Gastroesophageal sphincter (tissue), 4 donors: ENCODE results near the gene REEP1. TPM values are rescaled to one million over a fixed set of nuclear protein-coding genes. Genes with fewer than 3 reads are reported as not detected.
"Not testable (repeated sequence)": the region's sequence is repeated elsewhere in the genome, so short reads cannot be mapped to it uniquely, and the experiment has no call there.

Experiments
- ATAC-seq: fragments of 150-250 bp; one replicate; pipeline ENCODE4 v1.9.1; 2016; ENCODE audit warnings: mild to moderate bottlenecking, moderate library complexity
- H3K27ac ChIP-seq, 4 donors: fragments of 200-600 bp; sonication (generic) in 3 of 4; 1 replicate in 3 of 4; 2 replicates in 1 of 4; pipeline ENCODE4 v1.5.1; 2016 to 2019
- H3K27me3 ChIP-seq: fragments of 200-600 bp; sonication (generic); one replicate; pipeline ENCODE4 v1.5.1; 2019
- H3K36me3 ChIP-seq, 2 donors: fragments of 200-600 bp; sonication (generic); one replicate each; pipeline ENCODE4 v1.5.1; 2019; ENCODE audit warnings: control low read depth in 1 of 2
- H3K4me1 ChIP-seq, 3 donors: fragments of 200-600 bp; sonication (generic); 1 replicate in 2 of 3; 2 replicates in 1 of 3; pipeline ENCODE4 v1.5.1; 2016 to 2019; ENCODE audit warnings: control low read depth in 2 of 3
- H3K4me3 ChIP-seq, 2 donors: fragments of 200-600 bp; sonication (generic); one replicate each; pipeline ENCODE4 v1.5.1; 2019; ENCODE audit warnings: mild to moderate bottlenecking in 1 of 2, moderate library complexity in 1 of 2
- H3K9me3 ChIP-seq, 3 donors: fragments of 200-600 bp; sonication (generic); one replicate each; pipeline ENCODE4 v1.5.1; 2017 to 2019; ENCODE audit warnings: control low read depth in 2 of 3
- EP300 ChIP-seq: sonication (generic); formaldehyde crosslinking; IDR thresholded peaks from one replicate; pipeline ENCODE4 v1.6.1; 2017; ENCODE audit warnings: antibody characterized with exemption, mild to moderate bottlenecking
- POLR2A ChIP-seq, 2 donors: fragments of 450-650 bp; IDR thresholded peaks; one replicate each; pipeline ENCODE4 v1.6.1; 2017; ENCODE audit warnings: antibody characterized with exemption in 2 of 2, mild to moderate bottlenecking in 2 of 2, moderate library complexity in 1 of 2
- POLR2AphosphoS5 ChIP-seq: sonication (generic); formaldehyde crosslinking; IDR thresholded peaks from one replicate; pipeline ENCODE4 v1.6.1; 2017; ENCODE audit warnings: antibody characterized with exemption
- WGBS, 2 donors: methylation state at CpG; one replicate each; pipeline ENCODE4 v1.1.5; 2018; ENCODE audit warnings: low coverage in 1 of 2; 5-methylcytosine and 5-hydroxymethylcytosine counted together
- total RNA-seq, 4 donors: library from RNA; depleted of rRNA; stranded (reverse); fragments of >200 nt; gene quantifications; one replicate each; pipeline ENCODE4 v1.1.0, GENCODE V29; 2016
- TF ChIP-seq, protein P1 (sequence below), 4 experiments: fragments of 200-600 bp in 2 of 4; fragments of 450-650 bp in 2 of 4; sonication (generic) in 1 of 4; IDR thresholded peaks; one replicate each; pipeline ENCODE4 v1.5.1; 2017 to 2019; ENCODE audit warnings: antibody characterized with exemption in 4 of 4, mild to moderate bottlenecking in 2 of 4, moderate library complexity in 2 of 4

REEP1 gene
- total RNA-seq, 4 donors from 2014 or later = 22.9 to 107 (median 70.7) TPM

DNA sequence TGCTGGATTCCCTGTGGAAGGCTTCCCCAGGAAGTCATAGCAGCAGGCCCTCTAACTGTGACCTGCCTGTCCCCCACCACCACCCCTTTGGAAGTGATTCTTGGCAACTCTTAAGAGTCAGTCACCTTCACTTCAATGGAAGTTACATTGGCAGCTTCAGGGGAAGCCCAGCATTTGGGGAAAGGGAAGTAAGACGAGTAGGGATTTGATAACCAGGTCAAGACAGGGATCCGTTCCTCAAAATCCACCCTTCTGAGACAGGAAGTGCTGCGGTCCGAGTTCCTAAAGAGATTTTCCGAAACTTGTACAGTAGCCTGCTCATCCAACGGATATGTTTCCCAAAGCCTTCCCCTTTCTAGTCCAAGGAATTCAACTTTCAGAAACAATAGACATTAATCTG is 84.0 kb downstream of the REEP1 start:
- ATAC-seq = no peak
- Histone ChIP-seq H3K9me3 (no peaks in the 10 kb centered on the region), H3K27me3 (no peaks in the 10 kb centered on the region), H3K27ac (peak overlapping the region in 3 of 4 donors; percentile 63 to 87 (median 85)), H3K4me3 (no peak overlapping the region), H3K4me1 (peaks cover 23 to 90% (median 24%) of the 10 kb centered on the region in 3 donors), H3K36me3 (peaks cover 0 to 6% of the 10 kb centered on the region in 2 donors)
- 40 to 77% methylated on average over 1 to 6 of the region's 6 CpGs for WGBS, 2 donors
- TF ChIP-seq POLR2AphosphoS5 = no peak
- TF ChIP-seq, protein P1, sequence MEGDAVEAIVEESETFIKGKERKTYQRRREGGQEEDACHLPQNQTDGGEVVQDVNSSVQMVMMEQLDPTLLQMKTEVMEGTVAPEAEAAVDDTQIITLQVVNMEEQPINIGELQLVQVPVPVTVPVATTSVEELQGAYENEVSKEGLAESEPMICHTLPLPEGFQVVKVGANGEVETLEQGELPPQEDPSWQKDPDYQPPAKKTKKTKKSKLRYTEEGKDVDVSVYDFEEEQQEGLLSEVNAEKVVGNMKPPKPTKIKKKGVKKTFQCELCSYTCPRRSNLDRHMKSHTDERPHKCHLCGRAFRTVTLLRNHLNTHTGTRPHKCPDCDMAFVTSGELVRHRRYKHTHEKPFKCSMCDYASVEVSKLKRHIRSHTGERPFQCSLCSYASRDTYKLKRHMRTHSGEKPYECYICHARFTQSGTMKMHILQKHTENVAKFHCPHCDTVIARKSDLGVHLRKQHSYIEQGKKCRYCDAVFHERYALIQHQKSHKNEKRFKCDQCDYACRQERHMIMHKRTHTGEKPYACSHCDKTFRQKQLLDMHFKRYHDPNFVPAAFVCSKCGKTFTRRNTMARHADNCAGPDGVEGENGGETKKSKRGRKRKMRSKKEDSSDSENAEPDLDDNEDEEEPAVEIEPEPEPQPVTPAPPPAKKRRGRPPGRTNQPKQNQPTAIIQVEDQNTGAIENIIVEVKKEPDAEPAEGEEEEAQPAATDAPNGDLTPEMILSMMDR (IDR thresholded peaks at IDR 0.05) = no peak
- no peak for TF ChIP-seq POLR2A (IDR thresholded peaks at IDR 0.05)
- no peak for TF ChIP-seq EP300

DNA sequence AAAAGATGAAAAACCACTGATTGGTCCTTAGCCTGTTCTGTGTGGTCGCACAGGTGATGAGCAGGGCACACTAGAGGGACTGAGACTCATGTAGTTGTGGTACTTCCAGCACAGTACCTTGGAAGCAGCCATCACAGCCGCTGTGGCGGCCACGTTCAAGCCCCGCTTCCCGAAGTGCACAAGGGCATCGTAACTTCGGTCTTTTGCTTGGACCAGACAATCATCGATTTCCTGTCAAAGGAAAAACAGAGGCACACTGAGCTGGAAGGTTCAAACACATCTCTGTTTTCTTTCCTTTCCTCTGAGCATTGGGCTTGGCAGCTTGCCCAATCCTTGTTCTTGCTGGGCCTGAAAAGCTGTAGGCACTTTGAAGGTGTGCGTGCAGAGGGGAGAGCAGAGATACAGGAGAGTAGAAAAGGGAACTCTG is 85.6 kb downstream of the REEP1 start:
- H3K36me3 ChIP-seq = peaks cover 0 to 3% of the 10 kb centered on the region in 2 donors
- no peak for ATAC-seq
- H3K27me3 ChIP-seq = no peaks in the 10 kb centered on the region
- 95% methylated on average over 8 of the region's 10 CpGs; no CpG with 5 or more reads in 1 of the 2 donors for WGBS, 2 donors
- H3K4me1 ChIP-seq = peaks cover 21 to 83% (median 23%) of the 10 kb centered on the region in 3 donors
- peak overlapping the region; percentile 68 to 87 (median 76) for H3K27ac ChIP-seq
- no peak overlapping the region for H3K4me3 ChIP-seq
- H3K9me3 ChIP-seq = no peaks in the 10 kb centered on the region
- TF ChIP-seq POLR2AphosphoS5 = no peak

DNA sequence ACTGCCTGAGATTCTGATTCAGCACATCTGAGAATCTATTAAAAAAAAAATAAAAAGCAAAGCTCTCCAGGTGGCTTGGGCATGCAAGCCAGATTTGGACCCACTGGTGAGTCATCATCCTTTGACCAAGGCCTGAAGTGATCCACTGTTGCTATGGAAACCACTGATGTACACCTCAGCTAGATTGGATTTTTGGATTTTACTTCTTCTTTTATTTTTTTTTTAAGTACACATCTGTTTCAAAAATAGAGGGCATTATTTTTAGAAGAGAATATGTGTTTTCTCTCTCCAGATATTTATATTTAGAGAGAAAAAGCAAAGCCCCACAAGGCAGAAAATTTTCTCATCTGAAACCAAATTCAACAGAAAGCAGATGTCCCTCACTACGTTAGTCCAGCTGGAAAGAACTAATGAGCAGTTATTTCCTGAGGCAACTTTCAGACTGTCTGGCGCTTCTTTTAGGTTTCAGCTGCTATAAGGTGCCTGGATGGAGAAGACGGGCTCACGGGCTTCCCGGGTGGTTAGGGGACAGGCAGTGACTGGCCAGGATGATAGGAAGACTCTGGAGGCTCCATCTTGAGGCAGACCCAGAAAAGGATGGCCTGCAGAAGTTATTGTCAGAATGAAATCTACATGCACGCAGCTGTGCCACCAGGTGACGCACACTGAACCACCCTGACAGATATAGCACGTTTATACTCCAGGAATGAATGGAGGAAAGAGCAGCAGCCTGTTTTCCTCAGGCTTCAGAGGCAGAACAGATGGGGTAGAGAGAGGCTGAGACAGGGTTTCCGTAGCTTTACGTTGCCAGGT is 87.6 kb downstream of the REEP1 start:
- no peaks in the 10 kb centered on the region for H3K27me3 ChIP-seq
- peaks cover 0 to 3% of the 10 kb centered on the region in 2 donors for H3K36me3 ChIP-seq
- peak; percentile 78 for ATAC-seq
- H3K4me1 ChIP-seq = peaks cover 16 to 63% (median 21%) of the 10 kb centered on the region in 3 donors
- H3K9me3 ChIP-seq = no peaks in the 10 kb centered on the region
- no peak overlapping the region for H3K4me3 ChIP-seq
- WGBS, 2 donors = 13 to 26% methylated on average over 2 to 10 of the region's 10 CpGs
- peak overlapping the region; percentile 85 to 95 (median 87) for H3K27ac ChIP-seq
- TF ChIP-seq POLR2A (IDR thresholded peaks at IDR 0.05) (no peak), POLR2AphosphoS5 (peak; percentile 41)
- TF ChIP-seq, protein P1 (IDR thresholded peaks at IDR 0.05) = peak; percentile 19 to 51 (median 41)

DNA sequence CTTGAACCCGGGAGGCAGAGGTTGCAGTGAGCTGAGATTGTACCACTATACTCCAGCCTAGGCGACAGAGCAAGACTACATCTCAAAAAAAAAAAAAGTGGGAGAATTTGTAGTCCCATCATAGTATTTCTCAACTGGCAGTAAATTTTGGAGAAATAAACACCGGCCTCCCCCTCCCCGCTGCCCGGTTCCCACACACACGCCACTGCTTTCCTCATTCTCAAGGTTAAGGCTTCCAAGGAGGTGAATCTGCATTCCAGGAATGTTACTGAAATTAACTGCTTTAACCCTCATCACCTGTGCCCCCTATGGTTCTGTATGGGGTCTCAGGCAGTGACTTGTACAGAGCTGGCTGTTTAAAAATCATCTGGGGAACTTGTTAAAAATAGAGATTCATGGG is 88.2 kb downstream of the REEP1 start:
- H3K27ac ChIP-seq = peak overlapping the region; percentile 85 to 95 (median 87)
- peak; percentile 13 for ATAC-seq
- TF ChIP-seq, protein P1 (IDR thresholded peaks at IDR 0.05) = peak in 1 of 4 experiments; percentile 5
- no peak for TF ChIP-seq POLR2A (IDR thresholded peaks at IDR 0.05)
- peaks cover 12 to 61% (median 16%) of the 10 kb centered on the region in 3 donors for H3K4me1 ChIP-seq
- no peaks in the 10 kb centered on the region for H3K9me3 ChIP-seq
- peaks cover 0 to 3% of the 10 kb centered on the region in 2 donors for H3K36me3 ChIP-seq
- H3K4me3 ChIP-seq = no peak overlapping the region
- H3K27me3 ChIP-seq = no peaks in the 10 kb centered on the region
- WGBS, 2 donors = 29 to 53% methylated on average over 3 to 6 of the region's 6 CpGs

DNA sequence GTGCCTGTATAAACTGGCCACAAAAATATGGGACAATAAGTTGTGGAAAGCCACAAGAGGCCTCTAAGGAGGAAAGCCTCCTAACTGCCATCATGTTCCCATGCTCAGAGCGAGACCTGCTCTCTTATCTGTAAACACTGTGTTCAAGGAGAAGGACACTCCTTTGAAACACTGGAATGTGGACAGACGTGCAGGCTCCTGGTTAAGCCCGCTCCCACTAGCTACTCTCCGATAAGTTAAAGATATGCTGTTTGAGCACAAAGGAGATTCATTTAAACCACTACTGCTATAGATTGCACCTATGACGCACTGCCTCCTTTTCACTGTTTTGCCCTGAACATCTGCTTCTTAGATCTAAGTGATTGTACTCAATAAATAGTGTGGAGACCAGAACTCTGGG is 92.2 kb downstream of the REEP1 start:
- H3K4me3 ChIP-seq, H3K9me3 ChIP-seq, ATAC-seq, H3K27me3 ChIP-seq, H3K36me3 ChIP-seq: not testable (repeated sequence)
- 82 to 85% methylated on average over 4 to 5 of the region's 5 CpGs for WGBS, 2 donors
- Histone ChIP-seq H3K4me1 (peaks cover 6 to 66% (median 14%) of the 10 kb centered on the region in 3 donors), H3K27ac (peak overlapping the region; percentile 15 to 87 (median 74))

DNA sequence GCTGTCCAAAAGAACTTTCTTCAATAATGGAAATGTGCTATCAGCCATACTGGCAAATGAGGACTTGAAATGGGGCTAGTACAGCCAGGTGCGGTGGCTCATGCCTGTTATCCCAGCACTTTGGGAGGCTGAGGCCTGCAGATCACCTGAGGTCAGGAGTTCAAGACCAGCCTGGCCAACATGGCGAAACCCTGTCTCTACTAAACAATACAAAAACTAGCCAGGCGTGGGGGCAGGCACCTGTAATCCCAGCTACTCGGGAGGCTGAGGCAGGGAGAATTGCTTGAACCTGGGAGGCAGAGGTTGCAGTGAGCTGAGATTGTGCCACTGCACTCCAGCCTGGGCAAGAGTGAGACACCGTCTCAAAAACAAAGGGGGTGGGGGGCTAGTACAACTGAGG is 92.6 kb downstream of the REEP1 start:
- Histone ChIP-seq H3K4me1 (peaks cover 1 to 63% (median 9%) of the 10 kb centered on the region in 3 donors), H3K27ac (peak overlapping the region; percentile 15 to 87 (median 74))
- ATAC-seq, H3K27me3 ChIP-seq, H3K9me3 ChIP-seq, H3K4me3 ChIP-seq, H3K36me3 ChIP-seq: not testable (repeated sequence)
- 96% methylated on average over 4 of the region's 5 CpGs; no CpG with 5 or more reads in 1 of the 2 donors for WGBS, 2 donors
